Measurements from ENCODE around the gene PTPA. TPM values are rescaled to one million over a fixed set of nuclear protein-coding genes. Genes with fewer than 3 reads are reported as not detected.
"Not testable (repeated sequence)": the region's sequence is repeated elsewhere in the genome, so short reads cannot be mapped to it uniquely, and the experiment has no call there.

PTPA gene
- total RNA-seq, 6 donors from 2014 or later: 48.2 to 130 (median 67.2) TPM

- ATAC-seq (ENCODE audit: low FRiP score in 2 of 2) (no peak), DNase-seq (no peak)
- H3K4me1 ChIP-seq: peaks cover 6 to 17% (median 10%) of the 10 kb centered on the region in 4 donors
- no peaks in the 10 kb centered on the region for H3K27me3 ChIP-seq
- no peaks in the 10 kb centered on the region for H3K9me3 ChIP-seq
- 67 to 73% methylated on average over 10 of the region's 10 CpGs for WGBS, 2 donors
- TF ChIP-seq CTCF (IDR thresholded peaks at IDR 0.05) (no peak), POLR2A (IDR thresholded peaks at IDR 0.05) (no peak), EP300 (IDR thresholded peaks at IDR 0.05) (no peak)
- H3K36me3 ChIP-seq: peaks cover 5 to 76% (median 43%) of the 10 kb centered on the region in 4 donors
- no peak overlapping the region for H3K27ac ChIP-seq
- no peak overlapping the region for H3K4me3 ChIP-seq
Measured at GRCh38 chr9:129126749-129127618, 15.8 kb downstream of the PTPA start.

GRCh38 chr9:129128689-129129088 is 17.5 kb downstream of the PTPA start:
- Histone ChIP-seq H3K4me1 (peaks cover 6 to 18% (median 11%) of the 10 kb centered on the region in 4 donors), H3K27me3 (no peaks in the 10 kb centered on the region), H3K9me3 (no peaks in the 10 kb centered on the region), H3K36me3 (peaks cover 6 to 74% (median 33%) of the 10 kb centered on the region in 4 donors), H3K4me3 (no peak overlapping the region), H3K27ac (no peak overlapping the region)
- DNase-seq (no peak), ATAC-seq (ENCODE audit: low FRiP score in 2 of 2) (no peak)
- TF ChIP-seq POLR2A (IDR thresholded peaks at IDR 0.05): no peak
- no peak for TF ChIP-seq POLR2AphosphoS5 (IDR thresholded peaks at IDR 0.05)
- TF ChIP-seq CTCF (IDR thresholded peaks at IDR 0.05): no peak
- no peak for TF ChIP-seq EP300 (IDR thresholded peaks at IDR 0.05)
- 92 to 100% methylated on average over 2 to 5 of the region's 5 CpGs for WGBS, 2 donors

GRCh38 chr9:129130271-129130670 is 19.1 kb downstream of the PTPA start:
- ATAC-seq (ENCODE audit: low FRiP score in 2 of 2); H3K4me3 ChIP-seq; H3K27ac ChIP-seq; H3K9me3 ChIP-seq; H3K27me3 ChIP-seq; DNase-seq: not testable (repeated sequence)
- Histone ChIP-seq H3K36me3 (peaks cover 10 to 68% (median 26%) of the 10 kb centered on the region in 4 donors), H3K4me1 (peaks cover 6 to 18% (median 11%) of the 10 kb centered on the region in 4 donors)
- WGBS, 2 donors: 88 to 90% methylated on average over 7 of the region's 7 CpGs

GRCh38 chr9:129130791-129131190 is 19.6 kb downstream of the PTPA start:
- H3K36me3 ChIP-seq: peaks cover 10 to 68% (median 31%) of the 10 kb centered on the region in 4 donors
- WGBS, 2 donors: 65 to 80% methylated on average over 3 of the region's 3 CpGs

More at GRCh38 chr9:129130791-129131190, 19.6 kb downstream of the PTPA start:
- Histone ChIP-seq H3K27me3 (no peaks in the 10 kb centered on the region), H3K9me3 (no peaks in the 10 kb centered on the region), H3K27ac (no peak overlapping the region), H3K4me3 (no peak overlapping the region), H3K4me1 (peaks cover 6 to 18% (median 11%) of the 10 kb centered on the region in 4 donors)
- no peak for TF ChIP-seq POLR2A (IDR thresholded peaks at IDR 0.05)
- no peak for TF ChIP-seq POLR2AphosphoS5 (IDR thresholded peaks at IDR 0.05)
- TF ChIP-seq CTCF (IDR thresholded peaks at IDR 0.05): no peak
- TF ChIP-seq EP300 (IDR thresholded peaks at IDR 0.05): no peak
- DNase-seq (no peak), ATAC-seq (ENCODE audit: low FRiP score in 2 of 2) (no peak)
